ENCODE measurements around the gene ASPG.

The ASPG gene

GRCh38 chr14:104125011-104125410 lies 39.5 kb downstream of the ASPG start:
- Histone ChIP-seq H3K4me2 (ENCODE audit: low read length) (no peak overlapping the region), H3K4me3 (ENCODE audit: low read length) (no peak overlapping the region)
- TF ChIP-seq CTCF (IDR thresholded peaks at IDR 0.05; ENCODE audit: low read depth, low read length, poor library complexity, severe bottlenecking) (no peak), EZH2phosphoT487 (IDR thresholded peaks at IDR 0.05; ENCODE audit: borderline replicate concordance, low read length) (no peak)

DNA sequence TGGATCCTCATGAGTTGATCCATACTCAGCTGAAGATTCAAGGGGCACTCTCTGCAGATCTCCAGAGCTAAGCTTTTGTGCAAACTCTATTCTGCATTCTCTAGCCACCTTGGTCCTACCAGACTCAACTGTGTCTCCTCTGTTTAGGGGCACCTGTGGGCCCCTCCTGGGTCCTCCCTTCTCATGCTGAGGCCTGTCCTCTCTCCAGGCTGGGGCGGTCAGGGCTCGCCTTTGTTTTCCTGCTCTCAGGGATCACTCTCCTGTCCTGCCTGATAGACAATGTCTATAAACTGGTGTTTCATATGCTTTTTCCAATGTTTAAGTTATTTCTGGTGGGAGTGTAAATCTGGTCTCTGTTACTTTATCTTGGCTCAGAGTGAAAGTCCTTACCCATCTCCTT lies 41.3 kb downstream of the ASPG start:
- Histone ChIP-seq H3K4me1 (ENCODE audit: control insufficient read depth, low read length) (no peaks in the 10 kb centered on the region), H4K20me1 (ENCODE audit: control insufficient read depth, insufficient read depth, low read depth, low read length) (no peaks in the 10 kb centered on the region), H3F3A (ENCODE audit: control insufficient read depth, insufficient read depth) (no peaks in the 10 kb centered on the region), H3K4me3 (ENCODE audit: low read length) (no peak overlapping the region), H3K79me2 (ENCODE audit: control insufficient read depth, low read length) (no peaks in the 10 kb centered on the region), H3K27me3 (ENCODE audit: control insufficient read depth, low read length) (no peaks in the 10 kb centered on the region), H3K9me2 (replicated peaks; ENCODE audit: control insufficient read depth, low read length) (no peaks in the 10 kb centered on the region), H3K9me3 (ENCODE audit: control insufficient read depth, insufficient read depth, low read length) (peaks cover 11% of the 10 kb centered on the region; the same call in 1 of the 2 replicates), H3K27ac (ENCODE audit: low read depth, low read length) (no peak overlapping the region), H3K4me2 (ENCODE audit: low read length) (no peak overlapping the region), H3K36me3 (ENCODE audit: control insufficient read depth, low read length) (no peaks in the 10 kb centered on the region)
- TF ChIP-seq EZH2phosphoT487 (IDR thresholded peaks at IDR 0.05; ENCODE audit: borderline replicate concordance, low read length) (no peak), CTCF (IDR thresholded peaks at IDR 0.05; ENCODE audit: low read depth, low read length, poor library complexity, severe bottlenecking) (no peak)

More at GRCh38 chr14:104125011-104125410, 39.5 kb downstream of the ASPG start:
- Histone ChIP-seq H3K9me3 (ENCODE audit: control insufficient read depth, insufficient read depth, low read length) (peaks cover 4% of the 10 kb centered on the region; the same call in 1 of the 2 replicates), H3K9me2 (replicated peaks; ENCODE audit: control insufficient read depth, low read length) (no peaks in the 10 kb centered on the region), H3K79me2 (ENCODE audit: control insufficient read depth, low read length) (no peaks in the 10 kb centered on the region), H4K20me1 (ENCODE audit: control insufficient read depth, insufficient read depth, low read depth, low read length) (no peaks in the 10 kb centered on the region), H3K27ac (ENCODE audit: low read depth, low read length) (no peak overlapping the region), H3K27me3 (ENCODE audit: control insufficient read depth, low read length) (no peaks in the 10 kb centered on the region), H3K36me3 (ENCODE audit: control insufficient read depth, low read length) (no peaks in the 10 kb centered on the region), H3F3A (ENCODE audit: control insufficient read depth, insufficient read depth) (no peaks in the 10 kb centered on the region), H3K4me1 (ENCODE audit: control insufficient read depth, low read length) (no peaks in the 10 kb centered on the region)

DNA sequence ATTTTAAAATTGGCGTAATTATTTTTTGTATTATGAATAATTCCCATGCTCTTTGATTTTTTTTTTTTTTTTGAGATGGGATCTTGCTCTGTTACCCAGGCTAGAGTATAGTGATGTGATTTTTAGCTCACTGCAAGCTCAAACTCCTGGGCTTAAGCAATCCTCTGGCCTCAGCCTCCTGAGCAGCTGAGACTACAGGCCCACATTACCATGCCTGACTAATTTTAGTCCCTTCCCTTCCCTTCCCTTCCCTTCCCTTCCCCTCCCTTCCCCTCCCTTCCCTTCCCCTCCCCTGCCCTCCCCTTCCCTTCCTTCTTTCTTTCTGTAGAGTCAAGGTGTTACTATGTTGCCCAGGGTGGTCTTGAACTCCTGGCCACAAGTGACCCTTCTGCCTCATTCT lies 43.5 kb downstream of the ASPG start:
- Histone ChIP-seq H3K79me2 (ENCODE audit: control insufficient read depth, low read length) (no peaks in the 10 kb centered on the region), H3K36me3 (ENCODE audit: control insufficient read depth, low read length) (no peaks in the 10 kb centered on the region), H3K4me3 (ENCODE audit: low read length) (no peak overlapping the region), H3F3A (ENCODE audit: control insufficient read depth, insufficient read depth) (no peaks in the 10 kb centered on the region), H3K4me2 (ENCODE audit: low read length) (no peak overlapping the region), H3K9me2 (replicated peaks; ENCODE audit: control insufficient read depth, low read length) (no peaks in the 10 kb centered on the region), H3K27me3 (ENCODE audit: control insufficient read depth, low read length) (no peaks in the 10 kb centered on the region), H3K9me3 (ENCODE audit: control insufficient read depth, insufficient read depth, low read length) (peaks cover 11% of the 10 kb centered on the region; the same call in 1 of the 2 replicates), H3K4me1 (ENCODE audit: control insufficient read depth, low read length) (no peaks in the 10 kb centered on the region), H4K20me1 (ENCODE audit: control insufficient read depth, insufficient read depth, low read depth, low read length) (no peaks in the 10 kb centered on the region), H3K27ac (ENCODE audit: low read depth, low read length) (no peak overlapping the region)
- TF ChIP-seq EZH2phosphoT487 (IDR thresholded peaks at IDR 0.05; ENCODE audit: borderline replicate concordance, low read length) (no peak), CTCF (IDR thresholded peaks at IDR 0.05; ENCODE audit: low read depth, low read length, poor library complexity, severe bottlenecking) (no peak)

Measured in DOHH2 (cell line).